Measurements from ENCODE around the gene AAK1.
"Not testable (repeated sequence)": the region's sequence is repeated elsewhere in the genome, so short reads cannot be mapped to it uniquely, and the experiment has no call there.

The AAK1 gene

GRCh38 chr2:69659941-69660483 is 16.5 kb upstream of the AAK1 start:
- DNase-seq (ENCODE audit: low spot score), result no peak

GRCh38 chr2:69659349-69659748 is 15.8 kb upstream of the AAK1 start:
- no peak for DNase-seq (ENCODE audit: low spot score)

GRCh38 chr2:69652206-69652605 is 8.7 kb upstream of the AAK1 start:
- DNase-seq (ENCODE audit: low spot score), result peak; percentile 81

- not testable (repeated sequence) for DNase-seq (ENCODE audit: low spot score)
These were observed 3.7 kb upstream of the AAK1 start for GRCh38 chr2:69647196-69647595.

- DNase-seq (ENCODE audit: low spot score), result no peak
These were observed 3.2 kb upstream of the AAK1 start for GRCh38 chr2:69646714-69647113.

- no peak for DNase-seq (ENCODE audit: low spot score)
These were observed 2.4 kb upstream of the AAK1 start for GRCh38 chr2:69645921-69646320.

GRCh38 chr2:69645031-69645431 is 1.5 kb upstream of the AAK1 start:
- no peak for DNase-seq (ENCODE audit: low spot score)

GRCh38 chr2:69644506-69644979 is 1.0 kb upstream of the AAK1 start:
- no peak for DNase-seq (ENCODE audit: low spot score)

GRCh38 chr2:69642709-69643601 is 584 bp downstream of the AAK1 start:
- DNase-seq (ENCODE audit: low spot score), result peak; percentile 62

- no peak for DNase-seq (ENCODE audit: low spot score)
These were observed 1.4 kb downstream of the AAK1 start for GRCh38 chr2:69641887-69642708.

GRCh38 chr2:69641471-69641870 is 2.1 kb downstream of the AAK1 start:
- DNase-seq (ENCODE audit: low spot score), result no peak

- DNase-seq (ENCODE audit: low spot score), result no peak
These were observed 4.3 kb downstream of the AAK1 start for GRCh38 chr2:69639266-69639665.

GRCh38 chr2:69638630-69639029 is 4.9 kb downstream of the AAK1 start:
- no peak for DNase-seq (ENCODE audit: low spot score)

GRCh38 chr2:69637923-69638322 is 5.6 kb downstream of the AAK1 start:
- no peak for DNase-seq (ENCODE audit: low spot score)

GRCh38 chr2:69636395-69636794 is 7.1 kb downstream of the AAK1 start:
- DNase-seq (ENCODE audit: low spot score), result no peak

GRCh38 chr2:69635432-69635831 is 8.1 kb downstream of the AAK1 start:
- no peak for DNase-seq (ENCODE audit: low spot score)

GRCh38 chr2:69634196-69634821 is 9.2 kb downstream of the AAK1 start:
- no peak for DNase-seq (ENCODE audit: low spot score)

- no peak for DNase-seq (ENCODE audit: low spot score)
These were observed 12.1 kb downstream of the AAK1 start for GRCh38 chr2:69631402-69631801.

- no peak for DNase-seq (ENCODE audit: low spot score)
These were observed 13.5 kb downstream of the AAK1 start for GRCh38 chr2:69629921-69630608.

- no peak for DNase-seq (ENCODE audit: low spot score)
These were observed 15.1 kb downstream of the AAK1 start for GRCh38 chr2:69628325-69629021.
